ENCODE data around the gene DONSON.

DONSON gene

DNA sequence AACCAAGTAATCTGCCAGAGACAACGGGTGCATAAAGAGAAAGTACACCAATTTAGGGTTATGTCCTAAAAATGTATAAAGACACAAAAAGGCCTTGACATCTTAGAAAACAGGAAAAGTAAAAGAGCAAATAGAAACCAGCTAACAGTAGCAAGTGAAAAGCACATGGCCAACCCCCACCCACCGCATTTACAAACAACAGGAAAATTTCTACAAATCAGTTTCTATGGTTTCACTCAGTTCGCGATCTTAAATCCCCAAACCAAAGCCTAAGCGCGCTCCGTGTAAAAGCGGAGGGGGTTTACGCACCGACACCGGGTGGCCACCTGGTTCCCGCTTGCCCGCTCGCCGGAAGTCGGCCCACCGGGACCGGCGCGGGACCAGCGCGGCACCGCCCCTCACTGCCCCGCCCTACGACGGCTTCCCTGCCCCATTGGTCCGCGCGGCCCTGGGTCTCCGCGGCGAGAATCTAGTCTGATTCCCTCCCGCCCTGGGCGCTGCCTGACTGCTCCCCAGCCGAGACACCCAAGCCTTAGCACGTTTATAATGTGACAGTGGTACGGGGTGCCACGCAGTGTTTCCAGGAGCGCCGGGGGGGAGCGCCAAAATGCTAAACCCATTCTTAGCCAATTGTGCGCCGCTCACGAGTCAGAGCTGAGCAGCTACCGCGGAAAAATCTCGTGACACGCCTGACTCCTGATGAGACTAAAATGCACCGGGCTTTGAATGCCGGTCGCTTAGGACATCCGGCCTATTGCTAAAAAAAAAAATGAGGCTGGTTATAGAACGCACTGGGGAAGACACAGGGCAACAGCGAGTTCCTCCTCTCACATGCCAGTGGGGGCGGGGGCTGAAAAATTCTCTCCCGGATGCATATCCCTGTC lies 46.5 kb downstream of the DONSON start, which contains the start of gene GART:
TSS of gene GART (minus strand) at position 362 of the 884 bp plus-strand sequence. CDS start 2,802 bp downstream, outside the sequence.
- peak; percentile 90 for DNase-seq (ENCODE audit: low read depth)
- TF ChIP-seq CTCF (IDR thresholded peaks at IDR 0.05; ENCODE audit: low read depth, low read length) = no peak
- TF ChIP-seq MYC (IDR thresholded peaks at IDR 0.05; ENCODE audit: low read depth, low read length) = peak; percentile 88
- peak; percentile 89 for TF ChIP-seq POLR2A (IDR thresholded peaks at IDR 0.05; ENCODE audit: extremely low read depth, insufficient read length)
- peak; percentile 92 for TF ChIP-seq MAX (IDR thresholded peaks at IDR 0.05; ENCODE audit: low read depth, low read length)
- H3K4me3 ChIP-seq (ENCODE audit: low read depth, low read length) = peak within 1 kb of the TSS; percentile 90

DNA sequence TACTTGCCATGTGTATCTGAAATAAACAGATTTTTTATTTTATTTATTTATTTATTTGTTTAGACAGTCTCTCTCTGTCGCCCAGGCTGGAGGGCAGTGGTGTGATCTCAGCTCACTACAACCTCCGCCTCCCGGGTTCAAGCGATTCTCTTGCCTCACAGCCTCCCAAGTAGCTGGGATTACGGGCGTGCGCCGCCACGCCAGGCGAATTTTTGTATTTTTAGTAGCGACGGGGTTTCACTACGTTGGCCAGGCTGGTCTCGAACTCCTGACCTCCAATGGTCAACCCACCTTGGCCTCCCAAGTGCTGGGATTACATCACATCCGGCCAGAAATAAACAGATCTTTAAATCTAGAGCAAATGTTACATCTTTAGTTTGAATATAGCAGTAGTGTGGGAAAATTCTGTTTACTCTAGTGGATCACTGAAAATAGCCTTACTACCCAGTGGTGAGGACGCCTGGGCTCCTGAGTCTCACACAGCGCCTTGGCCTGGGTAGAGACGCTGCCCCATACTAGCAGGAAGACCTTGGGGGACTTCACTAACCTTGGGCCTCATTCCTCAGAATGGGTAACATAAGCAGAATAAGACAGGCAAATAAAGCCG lies 47.3 kb downstream of the DONSON start:
- peak; percentile 58 for DNase-seq (ENCODE audit: low read depth)
- TF ChIP-seq POLR2A (IDR thresholded peaks at IDR 0.05; ENCODE audit: extremely low read depth, insufficient read length) (no peak), CTCF (IDR thresholded peaks at IDR 0.05; ENCODE audit: low read depth, low read length) (no peak), MYC (IDR thresholded peaks at IDR 0.05; ENCODE audit: low read depth, low read length) (no peak), MAX (IDR thresholded peaks at IDR 0.05; ENCODE audit: low read depth, low read length) (no peak)
- peak overlapping the region; percentile 90 for H3K4me3 ChIP-seq (ENCODE audit: low read depth, low read length)

DNA sequence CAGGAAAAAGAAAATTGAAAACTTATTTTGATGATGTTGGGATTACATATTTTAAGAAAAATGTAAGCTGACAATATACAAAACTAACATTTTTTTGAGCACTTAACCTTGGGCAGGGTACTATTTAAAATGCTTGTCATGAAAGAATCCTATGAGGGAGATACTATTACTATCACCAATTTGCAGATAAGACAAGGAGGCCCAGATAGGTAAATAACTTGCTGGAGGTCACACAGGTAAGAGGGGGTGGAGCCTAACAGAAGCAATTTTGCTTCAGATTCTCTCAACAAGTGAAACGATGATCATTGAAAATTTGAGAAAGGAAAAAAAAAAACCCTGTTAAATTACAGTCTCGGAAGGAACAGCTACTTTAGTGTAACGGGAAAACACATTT lies 47.8 kb downstream of the DONSON start:
- no peak for DNase-seq (ENCODE audit: low read depth)
- TF ChIP-seq MYC (IDR thresholded peaks at IDR 0.05; ENCODE audit: low read depth, low read length) = no peak
- no peak for TF ChIP-seq CTCF (IDR thresholded peaks at IDR 0.05; ENCODE audit: low read depth, low read length)
- TF ChIP-seq POLR2A (IDR thresholded peaks at IDR 0.05; ENCODE audit: extremely low read depth, insufficient read length) = no peak
- TF ChIP-seq MAX (IDR thresholded peaks at IDR 0.05; ENCODE audit: low read depth, low read length) = no peak
- peak overlapping the region; percentile 90 for H3K4me3 ChIP-seq (ENCODE audit: low read depth, low read length)

DNA sequence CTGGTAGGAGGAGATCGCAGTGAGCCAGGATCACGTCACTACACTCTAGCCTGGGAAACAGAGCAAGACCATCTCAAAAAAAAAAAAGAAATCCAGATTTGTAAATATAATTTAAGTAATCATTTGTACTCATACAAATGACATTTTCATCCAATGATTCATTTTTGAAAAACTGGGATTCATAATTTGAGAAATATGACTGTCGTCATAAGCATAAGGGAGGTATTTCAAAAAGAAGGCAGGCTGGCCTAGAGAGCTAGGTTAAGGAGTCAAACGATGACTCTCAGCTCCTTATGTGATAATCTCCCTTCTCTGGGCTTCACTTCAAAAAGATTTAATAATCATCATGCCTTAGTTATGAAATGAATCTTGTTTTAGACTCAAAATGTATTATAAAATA lies 48.9 kb downstream of the DONSON start:
- peak overlapping the region; percentile 90 for H3K4me3 ChIP-seq (ENCODE audit: low read depth, low read length)
- no peak for DNase-seq (ENCODE audit: low read depth)
- TF ChIP-seq MAX (IDR thresholded peaks at IDR 0.05; ENCODE audit: low read depth, low read length) = no peak
- TF ChIP-seq MYC (IDR thresholded peaks at IDR 0.05; ENCODE audit: low read depth, low read length) = no peak
- no peak for TF ChIP-seq POLR2A (IDR thresholded peaks at IDR 0.05; ENCODE audit: extremely low read depth, insufficient read length)
- TF ChIP-seq CTCF (IDR thresholded peaks at IDR 0.05; ENCODE audit: low read depth, low read length) = no peak

DNA sequence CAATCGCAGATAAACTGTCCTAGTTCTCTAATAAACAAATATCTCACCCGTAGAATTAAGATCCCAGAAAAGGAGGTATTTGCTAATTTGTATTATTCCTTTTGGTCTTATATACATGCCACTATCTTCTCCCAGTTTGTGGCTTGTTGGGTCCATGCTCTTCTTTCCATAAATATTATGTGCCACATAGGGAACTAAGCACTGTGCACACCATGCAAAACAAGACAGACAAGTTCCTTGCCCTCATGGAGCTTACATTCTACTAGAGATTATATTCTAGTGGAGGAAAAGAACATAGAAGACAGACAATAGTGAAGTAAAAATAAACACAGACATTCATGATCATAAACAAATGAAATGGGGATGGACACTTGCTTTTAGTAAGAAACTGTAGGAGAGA lies 51.3 kb downstream of the DONSON start:
- TF ChIP-seq MAX (IDR thresholded peaks at IDR 0.05; ENCODE audit: low read depth, low read length) = no peak
- no peak overlapping the region for H3K4me3 ChIP-seq (ENCODE audit: low read depth, low read length)
- no peak for DNase-seq (ENCODE audit: low read depth)

DNA sequence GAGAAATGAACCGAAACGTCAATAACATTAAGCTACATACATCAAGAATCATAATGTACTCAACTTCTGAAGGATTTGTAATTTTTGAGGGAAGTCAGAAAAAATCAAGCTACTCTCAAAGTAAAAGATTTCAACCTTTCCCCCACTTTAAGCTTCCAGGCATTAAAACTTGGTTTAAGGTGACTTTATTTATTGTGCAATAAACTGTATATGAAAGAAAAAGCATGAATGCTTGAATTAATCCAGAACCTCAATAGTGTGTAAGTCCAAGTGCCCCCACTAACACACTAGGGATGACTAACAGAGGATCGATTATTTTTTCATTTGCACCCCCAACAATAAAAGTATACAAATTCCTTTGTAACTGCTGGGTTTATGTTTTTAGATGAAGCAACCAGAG lies 57.5 kb downstream of the DONSON start:
- no peak for TF ChIP-seq CTCF (IDR thresholded peaks at IDR 0.05; ENCODE audit: low read depth, low read length)
- TF ChIP-seq MYC (IDR thresholded peaks at IDR 0.05; ENCODE audit: low read depth, low read length) = no peak
- TF ChIP-seq MAX (IDR thresholded peaks at IDR 0.05; ENCODE audit: low read depth, low read length) = no peak
- no peak for TF ChIP-seq POLR2A (IDR thresholded peaks at IDR 0.05; ENCODE audit: extremely low read depth, insufficient read length)
- H3K4me3 ChIP-seq (ENCODE audit: low read depth, low read length) = no peak overlapping the region
- DNase-seq (ENCODE audit: low read depth) = no peak
